T-helper 1 cell treated with Interleukin-12 subunit alpha and Interleukin-12 subunit beta and Interleukin-4 antibody, amounts not matched to agents 30 μg/mL and 1 μg/mL, for 36 hours (primary cell): ENCODE measurements around the gene DYSF.

Experiments used
- H3K27ac Mint-ChIP-seq: one replicate; pipeline ENCODE4 v1.8.0; 2021; ENCODE audit warnings: mild to moderate bottlenecking, mixed read lengths
- H3K27me3 Mint-ChIP-seq: one replicate; pipeline ENCODE4 v1.8.0; 2021; ENCODE audit warnings: low read depth, mixed read lengths
- H3K36me3 Mint-ChIP-seq: one replicate; pipeline ENCODE4 v1.8.0; 2021; ENCODE audit warnings: low read depth, mixed read lengths
- H3K4me1 Mint-ChIP-seq: one replicate; pipeline ENCODE4 v1.8.0; 2021; ENCODE audit warnings: low read depth, mixed read lengths
- H3K4me3 Mint-ChIP-seq: one replicate; pipeline ENCODE4 v1.8.0; 2021; ENCODE audit warnings: mild to moderate bottlenecking, moderate library complexity, mixed read lengths
- H3K9me3 Mint-ChIP-seq: one replicate; pipeline ENCODE4 v1.8.0; 2021; ENCODE audit warnings: mixed read lengths

DYSF gene

DNA sequence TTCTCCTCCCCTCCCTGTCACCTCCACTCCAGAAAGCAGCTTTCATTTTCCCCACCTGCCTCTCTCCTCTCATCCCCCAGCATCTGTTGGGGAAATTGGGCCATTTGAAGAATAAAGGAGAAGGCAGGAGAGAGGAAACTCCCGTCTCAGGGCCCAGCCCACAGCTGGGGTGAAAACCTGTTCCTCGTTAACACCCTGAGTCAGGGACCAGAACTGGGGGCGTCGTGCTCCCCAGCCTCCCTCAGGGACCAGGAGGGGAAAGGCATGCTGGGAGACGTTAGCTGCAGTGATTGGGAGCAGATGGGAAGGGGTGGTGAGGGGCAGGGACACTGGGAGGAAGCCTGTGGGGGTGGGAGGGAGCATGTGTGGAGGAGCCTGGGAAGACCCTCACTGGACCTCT, 251.3 kb downstream of the DYSF start:
- Mint-ChIP-seq H3K27ac (no peak overlapping the region), H3K36me3 (no peaks in the 10 kb centered on the region), H3K4me1 (no peaks in the 10 kb centered on the region), H3K4me3 (no peak overlapping the region), H3K9me3 (no peaks in the 10 kb centered on the region), H3K27me3 (no peaks in the 10 kb centered on the region)

GRCh38 chr2:71705171-71705960, 252.0 kb downstream of the DYSF start:
- Mint-ChIP-seq H3K4me3 (no peak overlapping the region), H3K9me3 (no peaks in the 10 kb centered on the region), H3K27ac (no peak overlapping the region), H3K36me3 (no peaks in the 10 kb centered on the region), H3K4me1 (no peaks in the 10 kb centered on the region), H3K27me3 (no peaks in the 10 kb centered on the region)

GRCh38 chr2:71706121-71706520, 252.8 kb downstream of the DYSF start:
- no peaks in the 10 kb centered on the region for H3K9me3 Mint-ChIP-seq
- no peaks in the 10 kb centered on the region for H3K4me1 Mint-ChIP-seq
- no peaks in the 10 kb centered on the region for H3K27me3 Mint-ChIP-seq

DNA sequence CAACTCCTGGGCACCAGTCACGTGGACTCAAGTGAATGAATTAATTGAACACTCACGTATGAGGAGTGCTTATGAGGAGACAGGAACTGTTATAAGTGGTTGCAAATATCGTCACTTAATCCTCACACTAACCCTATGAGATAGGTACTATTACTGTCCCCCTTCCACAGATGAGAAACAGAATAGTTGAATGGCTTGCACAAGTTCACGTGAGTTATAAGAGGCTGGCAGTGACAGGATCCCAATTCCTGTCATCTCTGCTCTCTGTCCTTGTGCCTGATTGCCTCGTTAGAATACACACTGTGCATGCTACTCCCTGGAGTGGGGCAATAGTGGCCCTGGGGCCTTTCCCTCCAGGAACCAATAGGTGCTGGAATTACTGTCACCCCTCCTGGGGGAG, 253.5 kb downstream of the DYSF start:
- H3K9me3 Mint-ChIP-seq, result no peaks in the 10 kb centered on the region
- no peaks in the 10 kb centered on the region for H3K4me1 Mint-ChIP-seq
- no peaks in the 10 kb centered on the region for H3K27me3 Mint-ChIP-seq
- no peaks in the 10 kb centered on the region for H3K36me3 Mint-ChIP-seq
- no peak overlapping the region for H3K27ac Mint-ChIP-seq
- H3K4me3 Mint-ChIP-seq, result no peak overlapping the region

More at GRCh38 chr2:71706121-71706520, 252.8 kb downstream of the DYSF start:
- Mint-ChIP-seq H3K4me3 (no peak overlapping the region), H3K27ac (no peak overlapping the region), H3K36me3 (no peaks in the 10 kb centered on the region)

- H3K36me3 Mint-ChIP-seq, result no peaks in the 10 kb centered on the region
- H3K27me3 Mint-ChIP-seq, result no peaks in the 10 kb centered on the region
- H3K4me1 Mint-ChIP-seq, result no peaks in the 10 kb centered on the region
- H3K4me3 Mint-ChIP-seq, result no peak overlapping the region
- no peak overlapping the region for H3K27ac Mint-ChIP-seq
- H3K9me3 Mint-ChIP-seq, result no peaks in the 10 kb centered on the region
Observed at GRCh38 chr2:71710367-71711132, 257.2 kb downstream of the DYSF start.

- H3K36me3 Mint-ChIP-seq, result no peaks in the 10 kb centered on the region
- no peak overlapping the region for H3K27ac Mint-ChIP-seq
- no peaks in the 10 kb centered on the region for H3K4me1 Mint-ChIP-seq
- no peaks in the 10 kb centered on the region for H3K9me3 Mint-ChIP-seq
- no peak overlapping the region for H3K4me3 Mint-ChIP-seq
- no peaks in the 10 kb centered on the region for H3K27me3 Mint-ChIP-seq
Observed at GRCh38 chr2:71711133-71711855, 257.9 kb downstream of the DYSF start.

DNA sequence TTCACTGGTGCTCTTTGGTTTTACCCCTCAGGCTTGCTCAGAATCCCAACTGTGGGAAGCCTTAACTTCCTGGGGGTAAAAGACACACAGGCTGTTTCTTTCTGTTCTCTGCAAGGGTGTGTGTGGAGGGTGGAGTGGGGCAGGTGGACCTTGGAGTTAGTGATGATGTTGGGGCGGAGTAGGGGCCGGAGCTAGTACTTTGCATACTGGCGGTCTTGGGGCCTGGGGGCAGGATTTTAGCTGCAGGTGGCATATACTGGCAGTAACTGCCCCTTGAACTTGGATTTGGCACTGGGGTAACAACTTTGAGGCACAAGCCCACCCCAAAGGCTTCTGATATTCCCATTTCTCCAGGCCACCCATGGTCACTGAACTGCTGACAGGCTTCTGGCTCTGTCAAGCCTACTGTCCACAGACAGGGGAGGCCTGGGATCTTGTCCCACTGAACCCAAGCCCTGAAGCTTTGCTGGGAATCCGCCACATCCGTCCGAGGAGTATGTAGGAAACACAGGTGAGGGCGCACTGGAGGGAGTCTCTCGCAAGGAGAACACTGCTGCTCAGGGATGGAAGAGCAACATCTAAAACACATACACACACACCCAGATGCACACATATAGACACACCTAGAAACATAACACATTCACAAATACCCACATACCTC, 258.9 kb downstream of the DYSF start:
- Mint-ChIP-seq H3K4me1 (no peaks in the 10 kb centered on the region), H3K27ac (no peak overlapping the region), H3K27me3 (no peaks in the 10 kb centered on the region), H3K4me3 (no peak overlapping the region), H3K9me3 (no peaks in the 10 kb centered on the region), H3K36me3 (no peaks in the 10 kb centered on the region)

- H3K4me1 Mint-ChIP-seq, result no peaks in the 10 kb centered on the region
- no peaks in the 10 kb centered on the region for H3K36me3 Mint-ChIP-seq
- H3K4me3 Mint-ChIP-seq, result no peak overlapping the region
- no peaks in the 10 kb centered on the region for H3K9me3 Mint-ChIP-seq
- no peaks in the 10 kb centered on the region for H3K27me3 Mint-ChIP-seq
- no peak overlapping the region for H3K27ac Mint-ChIP-seq
Observed at GRCh38 chr2:71713581-71714580, 260.5 kb downstream of the DYSF start.

GRCh38 chr2:71714601-71715240, 261.4 kb downstream of the DYSF start:
- Mint-ChIP-seq H3K27me3 (no peaks in the 10 kb centered on the region), H3K9me3 (no peaks in the 10 kb centered on the region), H3K27ac (no peak overlapping the region), H3K36me3 (no peaks in the 10 kb centered on the region), H3K4me1 (no peaks in the 10 kb centered on the region), H3K4me3 (no peak overlapping the region)

DNA sequence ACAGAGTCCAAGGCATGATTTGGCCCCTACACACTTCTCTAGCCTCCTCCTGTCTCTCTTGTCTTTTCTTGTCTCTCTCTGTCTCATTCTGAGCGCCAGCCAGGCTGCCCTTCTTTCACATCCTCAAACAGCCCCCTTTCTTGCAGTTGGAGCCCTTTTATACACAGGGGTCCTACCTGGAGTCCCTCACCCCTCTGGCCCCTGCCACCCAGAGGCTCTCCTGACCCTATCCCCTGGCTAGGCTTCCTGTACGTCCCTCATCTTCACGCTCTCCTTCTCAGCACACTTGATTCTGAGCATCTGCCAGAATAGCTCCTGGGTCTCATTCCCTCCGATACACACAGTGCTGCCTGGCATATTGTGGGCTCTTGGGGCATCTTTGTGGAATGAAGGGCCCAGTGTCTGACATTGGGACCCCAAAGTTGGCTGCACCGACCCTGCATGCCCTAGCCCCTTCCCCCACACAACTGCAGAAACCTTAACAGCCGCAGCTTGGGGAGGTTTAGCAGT, 261.9 kb downstream of the DYSF start:
- H3K27ac Mint-ChIP-seq, result no peak overlapping the region
- H3K4me3 Mint-ChIP-seq, result no peak overlapping the region
- no peaks in the 10 kb centered on the region for H3K9me3 Mint-ChIP-seq
- H3K27me3 Mint-ChIP-seq, result no peaks in the 10 kb centered on the region
- H3K36me3 Mint-ChIP-seq, result no peaks in the 10 kb centered on the region
- no peaks in the 10 kb centered on the region for H3K4me1 Mint-ChIP-seq

- no peaks in the 10 kb centered on the region for H3K36me3 Mint-ChIP-seq
- H3K9me3 Mint-ChIP-seq, result no peaks in the 10 kb centered on the region
- H3K4me3 Mint-ChIP-seq, result no peak overlapping the region
- no peak overlapping the region for H3K27ac Mint-ChIP-seq
- H3K27me3 Mint-ChIP-seq, result no peaks in the 10 kb centered on the region
- H3K4me1 Mint-ChIP-seq, result no peaks in the 10 kb centered on the region
Observed at GRCh38 chr2:71715951-71716696, 262.8 kb downstream of the DYSF start.

DNA sequence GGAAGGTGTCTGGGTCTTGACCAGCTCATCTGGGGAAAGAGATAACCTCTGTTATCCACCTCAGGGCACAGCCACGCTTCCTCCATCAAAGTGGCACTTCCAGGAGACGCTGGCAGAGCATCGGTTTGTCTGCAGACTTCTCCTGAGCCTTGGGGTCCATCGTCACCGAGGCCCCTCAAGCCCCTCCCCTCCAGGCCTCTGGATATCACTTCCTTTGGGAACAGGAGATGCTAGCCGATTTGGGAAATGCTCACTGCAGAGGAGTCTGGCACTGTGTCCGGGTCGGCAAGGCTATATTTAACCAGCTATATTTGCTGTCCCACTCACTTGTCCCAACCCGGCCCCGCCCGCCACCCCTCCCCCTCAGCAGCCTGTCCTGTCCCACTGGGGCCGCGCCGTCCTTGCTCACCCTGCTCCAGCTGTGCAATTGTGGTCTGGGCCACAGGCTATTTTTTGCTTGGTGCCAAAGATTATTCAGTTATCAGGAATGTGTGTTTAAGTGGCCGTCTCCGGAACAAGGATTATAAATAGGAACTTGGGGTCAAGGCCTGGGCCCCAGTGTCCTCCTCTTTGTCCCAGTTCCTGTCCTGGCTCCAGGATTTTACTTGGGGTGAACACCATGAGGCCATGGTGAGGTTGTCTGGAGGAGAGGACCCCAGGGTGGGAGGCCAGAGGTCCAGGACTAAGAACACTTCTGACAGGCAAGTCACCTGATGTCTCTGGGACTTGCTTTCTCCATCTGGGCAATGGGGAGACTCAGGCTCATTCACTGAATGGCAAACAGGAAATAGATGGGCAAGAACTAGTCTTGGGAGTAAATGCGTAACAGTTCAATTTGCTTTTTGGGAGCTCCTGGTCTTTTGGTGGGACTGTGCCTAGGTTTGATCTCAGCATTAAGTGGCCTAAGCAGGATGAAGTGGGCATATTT, 263.6 kb downstream of the DYSF start:
- H3K4me3 Mint-ChIP-seq, result no peak overlapping the region

More for the DNA sequence above, 263.6 kb downstream of the DYSF start:
- Mint-ChIP-seq H3K27ac (no peak overlapping the region), H3K4me1 (no peaks in the 10 kb centered on the region), H3K9me3 (peaks cover under 1% of the 10 kb centered on the region), H3K27me3 (no peaks in the 10 kb centered on the region), H3K36me3 (no peaks in the 10 kb centered on the region)
